GM18517 (cell line): ENCODE measurements around the gene GFER.
"Not testable (repeated sequence)": the region's sequence is repeated elsewhere in the genome, so short reads cannot be mapped to it uniquely, and the experiment has no call there.

ENCODE experiments used
- ATAC-seq: cut with Tn5 transposase; IDR thresholded peaks from one replicate; pipeline ENCODE4 v1.9.1; 2021; ENCODE audit warnings: mild to moderate bottlenecking, moderate library complexity; ENCODE audit not compliant: unreplicated experiment

The GFER gene

DNA sequence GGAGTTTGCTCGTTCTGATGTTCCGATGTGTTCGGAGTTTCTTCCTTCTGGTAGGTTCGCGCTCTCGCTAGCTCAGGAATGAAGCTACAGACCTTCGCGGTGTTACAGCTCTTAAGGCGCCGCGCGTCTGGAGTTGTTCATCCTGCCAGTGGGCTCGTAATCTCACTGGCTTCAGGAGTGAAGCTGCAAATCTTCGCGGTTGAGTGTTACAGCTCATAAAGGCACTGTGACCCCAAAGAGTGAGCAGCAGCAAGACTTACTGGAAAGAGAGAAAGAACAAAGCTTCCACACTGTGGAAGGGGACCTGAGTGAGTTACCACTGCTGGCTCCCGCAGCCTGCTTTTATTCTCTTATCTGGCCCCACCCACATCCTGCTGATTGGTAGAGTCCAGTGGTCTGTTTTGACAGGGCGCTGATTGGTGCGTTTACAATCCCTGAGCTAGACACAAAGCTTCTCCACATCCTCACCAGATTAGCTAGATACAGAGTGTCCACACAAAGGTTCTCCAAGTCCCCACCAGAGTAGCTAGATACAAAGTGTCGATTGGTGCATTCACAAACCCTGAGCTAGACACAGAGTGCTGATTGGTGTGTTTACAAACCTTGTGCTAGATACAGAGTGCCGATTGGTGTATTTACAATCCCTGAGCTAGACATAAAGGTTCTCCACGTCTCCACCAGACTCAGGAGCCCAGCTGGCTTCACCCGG lies 26.4 kb upstream of the GFER start:
- ATAC-seq, result not testable (repeated sequence)

GRCh38 chr16:1958143-1958491 lies 25.9 kb upstream of the GFER start:
- not testable (repeated sequence) for ATAC-seq

DNA sequence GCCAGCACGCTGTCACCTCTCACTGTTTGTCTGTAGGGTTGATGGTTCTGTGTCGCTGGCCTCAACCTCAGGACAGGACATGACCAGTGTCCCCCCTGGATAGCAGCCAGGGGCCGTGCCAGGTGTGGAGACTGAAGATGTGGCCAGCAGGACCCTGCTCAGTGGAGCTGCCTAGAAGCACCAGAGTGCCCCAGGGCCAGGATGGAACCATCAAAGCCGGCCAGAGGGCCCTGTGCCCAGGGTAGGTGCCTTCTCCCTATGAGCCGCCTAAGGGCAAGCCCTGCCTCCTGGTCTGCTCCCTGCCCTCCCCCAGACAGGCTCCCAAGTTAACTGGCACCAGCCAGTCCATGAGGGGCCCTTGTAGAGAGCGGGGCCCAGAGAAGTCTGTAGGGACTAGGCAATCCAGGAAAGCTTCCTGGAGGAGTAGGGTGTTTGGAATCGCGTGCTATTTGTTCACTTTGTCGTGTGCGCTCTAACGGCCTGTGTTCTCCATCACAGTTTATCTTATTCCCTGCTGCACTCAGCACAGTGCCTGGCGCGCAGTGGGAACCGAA lies 25.2 kb upstream of the GFER start:
- no peak for ATAC-seq

- ATAC-seq, result peak; percentile 63
Observed at GRCh38 chr16:1959269-1960039, 24.5 kb upstream of the GFER start, which contains the start of gene NDUFB10. Gene NDUFB10, plus strand, starts transcription at chr16:1959538. Its CDS starts 87 bp downstream, at chr16:1959625.

GRCh38 chr16:1960665-1961630 lies 23.0 kb upstream of the GFER start:
- no peak for ATAC-seq

- no peak for ATAC-seq
Observed at GRCh38 chr16:1961651-1962067, 22.3 kb upstream of the GFER start.

- not testable (repeated sequence) for ATAC-seq
Observed at GRCh38 chr16:1962161-1963153, 21.5 kb upstream of the GFER start.

- peak; percentile 1 for ATAC-seq
Observed at GRCh38 chr16:1963806-1964505, 20.0 kb upstream of the GFER start.

DNA sequence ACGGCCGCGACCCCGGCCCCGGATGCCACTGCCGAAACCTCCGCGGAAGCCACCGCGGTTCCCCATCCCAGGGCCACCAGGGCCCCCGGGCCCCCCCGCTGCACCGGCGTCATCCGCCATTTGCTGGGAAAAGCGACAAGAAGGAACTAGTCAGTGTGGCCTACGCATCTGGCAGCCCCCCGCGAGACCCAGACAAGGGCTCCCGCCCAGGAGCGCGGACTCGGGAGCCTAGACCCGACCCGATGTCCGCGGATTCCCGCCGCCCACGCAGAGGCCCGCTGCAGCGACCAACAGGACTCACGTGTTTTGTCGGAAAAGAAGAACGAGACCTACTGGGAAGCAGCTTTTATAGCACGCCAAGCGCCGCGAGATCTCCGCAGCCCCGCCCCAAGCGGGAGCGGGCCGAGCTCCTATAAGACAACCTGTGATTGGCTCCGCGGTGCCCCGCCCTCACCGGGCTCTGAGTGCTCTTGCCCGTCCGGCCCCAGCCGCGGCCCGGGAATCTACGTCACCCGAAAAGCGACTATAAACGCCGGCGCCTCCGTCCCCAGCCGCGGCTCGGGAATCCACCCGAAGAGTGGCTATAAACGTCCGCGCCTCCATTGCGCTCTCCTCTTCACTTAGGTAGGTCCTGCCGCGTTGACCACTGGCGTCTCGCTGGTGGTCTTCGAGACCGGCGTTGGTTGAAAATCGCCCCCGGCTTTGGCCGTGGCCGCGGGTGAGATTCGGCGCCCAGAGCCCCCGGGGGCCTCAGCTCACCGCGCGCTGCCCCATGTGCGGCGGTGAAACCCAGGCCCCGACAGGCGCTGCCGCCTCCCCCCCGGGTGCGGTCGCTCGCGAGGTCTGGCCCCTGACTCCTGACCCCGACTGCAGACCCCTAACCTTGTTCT lies 19.2 kb upstream of the GFER start, which contains the start of gene RPS2:
Gene RPS2 (minus strand): TSS at position 321 of the 890 bp plus-strand sequence. CDS start 201 bp downstream, at position 120.
- ATAC-seq, result peak; percentile 83

DNA sequence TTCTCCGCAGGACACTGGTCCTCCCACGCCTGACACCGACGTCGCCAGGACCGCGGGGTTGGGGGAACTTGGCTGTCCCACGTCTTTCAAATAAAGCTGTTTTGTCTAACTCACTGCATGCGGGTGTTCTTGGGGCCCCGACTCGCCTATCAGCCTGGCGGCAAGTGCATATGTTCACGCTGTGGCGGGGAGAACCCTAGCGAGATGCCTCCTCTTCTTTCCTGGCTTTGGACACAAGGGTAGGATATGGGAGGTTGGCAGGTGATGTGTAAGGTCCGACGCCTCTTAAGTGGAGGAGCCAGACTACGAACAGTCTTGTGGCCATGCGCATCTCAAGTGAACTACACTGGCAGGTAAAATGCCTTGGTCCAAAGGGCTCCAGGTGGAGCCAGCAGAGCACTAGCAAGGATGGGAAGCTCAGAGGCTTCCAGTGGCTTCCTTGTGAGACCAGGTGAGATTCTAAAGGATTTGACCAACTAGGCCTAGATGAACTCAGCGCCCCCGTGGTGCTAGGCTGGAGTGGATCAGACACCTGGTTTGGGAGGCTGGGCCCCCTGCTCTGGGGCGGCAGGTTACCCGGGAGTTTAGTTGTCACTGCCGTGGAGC lies 18.5 kb upstream of the GFER start:
- no peak for ATAC-seq

GRCh38 chr16:1966460-1966859 lies 17.5 kb upstream of the GFER start, which contains the start of gene RNF151:
Gene RNF151, plus strand, starts transcription at chr16:1966856. Its CDS starts 26 bp downstream, at chr16:1966882.
- ATAC-seq, result no peak

DNA sequence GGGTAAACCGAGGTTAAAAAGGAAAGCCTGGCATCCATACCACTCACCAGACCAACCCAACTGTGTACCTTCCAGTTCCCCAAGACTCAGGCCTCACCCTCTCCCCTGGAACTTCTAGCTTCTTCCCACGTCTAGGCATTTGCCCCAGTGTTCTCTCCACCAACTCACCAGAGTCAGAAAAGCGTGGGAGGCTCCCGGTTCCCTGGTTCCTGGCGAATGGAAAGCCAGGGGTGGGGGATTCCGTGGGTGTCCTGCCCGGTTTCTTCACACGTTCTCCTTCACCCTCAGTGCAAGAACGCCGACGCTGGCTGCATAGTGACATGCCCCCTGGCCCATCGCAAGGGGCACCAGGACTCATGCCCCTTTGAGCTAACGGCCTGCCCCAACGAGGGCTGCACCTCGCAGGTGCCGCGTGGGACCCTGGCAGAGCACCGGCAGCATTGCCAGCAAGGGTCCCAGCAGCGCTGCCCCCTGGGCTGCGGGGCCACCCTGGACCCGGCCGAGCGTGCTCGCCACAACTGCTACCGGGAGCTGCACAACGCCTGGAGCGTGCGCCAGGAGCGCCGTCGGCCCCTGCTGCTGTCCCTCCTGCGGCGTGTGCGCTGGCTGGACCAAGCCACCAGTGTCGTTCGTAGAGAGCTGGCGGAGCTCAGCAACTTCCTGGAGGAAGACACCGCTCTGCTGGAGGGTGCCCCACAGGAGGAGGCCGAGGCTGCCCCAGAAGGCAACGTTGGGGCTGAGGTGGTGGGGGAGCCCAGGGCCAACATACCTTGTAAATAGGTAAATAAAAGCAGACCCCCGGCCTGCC lies 15.6 kb upstream of the GFER start:
- no peak for ATAC-seq

GRCh38 chr16:1971796-1972489 lies 12.1 kb upstream of the GFER start, which contains the start of gene TBL3:
Gene TBL3, plus strand, starts transcription at chr16:1972053. Its CDS starts 112 bp downstream, at chr16:1972165.
- ATAC-seq, result peak; percentile 68

- ATAC-seq, result no peak
Observed at GRCh38 chr16:1972490-1972877, 11.5 kb upstream of the GFER start.

GRCh38 chr16:1973461-1974156 lies 10.4 kb upstream of the GFER start:
- no peak for ATAC-seq
